Activated naive CD8-positive, alpha-beta T cell treated with anti-CD3 and anti-CD28 coated beads, Interleukin-2, amount 50 U/mL, for 16 hours (primary cell): ENCODE results near the gene CRHR1.

Experiments
- DNase-seq: peaks from one replicate; pipeline ENCODE4 v3.0.0-alpha.2; 2020; ENCODE audit warnings: low read depth, low spot score

The CRHR1 gene

GRCh38 chr17:45758544-45758943 lies 25.6 kb upstream of the CRHR1 start:
- no peak for DNase-seq

DNA sequence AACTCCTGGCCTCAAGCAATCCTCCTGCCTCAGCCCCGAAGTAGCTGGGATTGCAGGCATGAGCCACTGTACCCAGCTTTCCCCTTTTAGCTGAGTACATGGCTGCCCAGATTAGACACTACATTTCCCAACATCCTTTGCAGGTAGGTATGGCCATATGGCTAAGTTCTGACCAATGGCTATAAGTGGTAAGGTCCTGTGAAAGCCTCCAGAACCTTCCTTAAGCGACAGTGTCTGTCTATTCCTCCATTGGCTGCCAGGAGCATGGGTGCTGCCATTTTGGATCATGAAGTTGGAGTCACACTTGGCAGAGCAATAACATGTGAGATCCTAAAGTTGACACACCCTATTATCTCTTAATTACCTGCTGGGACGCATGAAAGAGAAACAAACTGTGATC lies 24.4 kb upstream of the CRHR1 start:
- DNase-seq: no peak

DNA sequence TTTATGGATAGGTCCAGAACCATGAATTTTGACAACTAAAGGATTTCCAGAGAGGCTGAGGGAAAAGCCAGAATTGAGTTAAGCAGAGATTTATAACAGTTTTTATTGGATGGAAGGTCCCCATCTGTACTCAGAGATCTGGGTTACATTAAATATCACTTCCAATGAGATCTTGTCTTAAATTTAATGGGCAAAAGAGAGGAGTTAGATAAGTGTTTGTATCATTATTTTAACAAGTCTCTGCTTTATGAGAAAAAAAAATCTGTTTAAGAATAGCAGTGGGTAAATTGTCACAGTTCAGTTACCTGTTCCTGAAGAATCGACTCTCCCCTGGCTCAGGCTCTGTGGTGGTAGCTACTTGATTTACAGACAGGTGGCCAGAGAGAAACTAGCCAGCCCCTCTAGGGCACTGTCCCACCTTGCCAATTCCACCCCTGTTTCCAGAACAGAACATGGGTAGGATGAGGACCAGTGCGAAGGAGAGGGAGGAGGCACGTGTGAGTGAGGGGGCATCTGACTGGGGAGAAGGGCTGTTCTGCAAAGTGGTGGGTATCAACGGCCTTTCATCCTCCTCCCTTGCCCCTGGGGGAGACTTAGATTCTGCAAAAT lies 22.1 kb upstream of the CRHR1 start:
- DNase-seq: no peak

- no peak for DNase-seq
Measured at GRCh38 chr17:45763182-45763581, 20.9 kb upstream of the CRHR1 start.

GRCh38 chr17:45764479-45764878 lies 19.6 kb upstream of the CRHR1 start:
- DNase-seq: no peak

GRCh38 chr17:45768000-45768399 lies 16.1 kb upstream of the CRHR1 start:
- DNase-seq: no peak

GRCh38 chr17:45770632-45771270 lies 13.4 kb upstream of the CRHR1 start:
- no peak for DNase-seq

GRCh38 chr17:45771271-45771959 lies 12.7 kb upstream of the CRHR1 start:
- no peak for DNase-seq

GRCh38 chr17:45775148-45775547 lies 9.0 kb upstream of the CRHR1 start:
- no peak for DNase-seq

DNA sequence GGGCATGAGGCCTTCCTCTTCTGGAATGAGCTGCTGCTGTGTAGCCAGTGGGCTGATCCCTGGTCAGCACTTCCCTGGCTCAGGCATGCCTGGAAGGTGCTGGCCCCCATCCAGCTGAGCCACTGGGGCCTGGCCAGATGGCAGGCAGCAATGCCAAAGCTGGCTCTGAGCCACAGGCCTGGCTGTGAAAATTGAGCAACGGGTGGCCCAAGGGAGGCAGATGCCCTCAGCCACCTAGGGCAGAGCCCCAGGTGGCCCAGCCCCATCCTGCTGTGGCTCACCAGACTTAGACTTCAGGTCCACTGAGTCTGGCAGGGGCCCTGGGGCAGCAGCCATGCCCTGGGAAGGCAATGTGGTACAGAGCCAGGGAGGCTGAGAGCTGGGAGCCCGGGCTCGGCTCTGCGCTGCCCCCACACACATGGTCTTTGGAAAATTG lies 8.5 kb upstream of the CRHR1 start:
- DNase-seq: no peak

GRCh38 chr17:45776896-45777295 lies 7.2 kb upstream of the CRHR1 start:
- DNase-seq: no peak

DNA sequence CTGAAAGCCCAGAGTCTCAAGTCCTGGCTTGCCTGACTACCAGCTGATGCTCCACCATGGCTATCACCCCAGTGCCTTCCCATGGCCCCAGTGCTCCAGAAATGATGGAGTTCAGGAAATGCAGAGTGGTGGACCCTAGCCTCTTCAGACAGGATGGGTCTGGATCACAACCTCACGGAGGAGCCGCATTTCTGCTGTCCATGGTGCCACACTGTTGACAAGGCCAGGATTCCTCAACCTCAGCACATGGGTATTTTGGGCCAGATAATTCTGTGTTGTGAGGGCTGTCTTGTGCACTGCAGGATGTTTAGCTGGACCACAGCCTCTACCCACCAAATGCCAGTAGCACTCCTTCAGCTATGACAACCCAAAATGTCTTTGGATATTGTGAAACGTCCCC lies 6.7 kb upstream of the CRHR1 start:
- no peak for DNase-seq

- no peak for DNase-seq
Measured at GRCh38 chr17:45780921-45781320, 3.2 kb upstream of the CRHR1 start.

- DNase-seq: no peak
Measured at GRCh38 chr17:45782889-45783592, 1.1 kb upstream of the CRHR1 start.

- DNase-seq: no peak
Measured at GRCh38 chr17:45783593-45784292, 377 bp upstream of the CRHR1 start.

GRCh38 chr17:45784741-45785479 lies 790 bp downstream of the CRHR1 start:
- no peak for DNase-seq

DNA sequence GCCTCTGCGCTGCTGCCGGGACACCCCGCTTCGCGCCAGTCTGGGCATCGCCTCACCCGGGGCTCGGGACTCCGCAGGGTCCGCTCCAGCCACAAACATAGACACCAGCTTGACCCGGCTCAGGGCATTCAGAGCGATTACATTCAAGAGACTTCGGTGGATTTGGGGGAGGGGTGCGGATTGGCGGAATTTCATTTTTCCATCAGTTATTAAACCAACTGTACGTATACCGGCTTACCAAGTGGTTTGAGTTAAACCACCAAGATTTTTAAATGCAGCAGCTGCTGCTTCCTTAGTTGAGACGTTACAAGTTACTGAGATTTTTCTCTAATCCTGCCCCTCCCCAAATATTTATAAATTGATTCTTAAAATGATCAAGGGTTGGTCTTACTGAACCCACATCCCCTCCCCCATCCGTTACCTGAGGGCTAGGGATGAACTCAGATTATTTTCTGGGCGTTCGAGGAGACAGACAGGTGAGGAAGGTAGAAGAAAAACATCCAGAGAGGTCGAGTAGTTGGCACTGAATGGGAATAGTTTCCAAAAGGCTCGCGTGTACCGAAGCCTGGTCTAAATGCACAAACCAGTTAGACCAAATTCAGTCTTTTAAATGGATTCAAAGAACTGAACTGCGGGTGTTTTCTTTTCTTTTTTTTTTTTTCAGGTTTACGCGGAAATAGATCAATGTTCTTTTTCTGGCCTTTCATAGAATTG lies 1.5 kb downstream of the CRHR1 start:
- DNase-seq: no peak

DNA sequence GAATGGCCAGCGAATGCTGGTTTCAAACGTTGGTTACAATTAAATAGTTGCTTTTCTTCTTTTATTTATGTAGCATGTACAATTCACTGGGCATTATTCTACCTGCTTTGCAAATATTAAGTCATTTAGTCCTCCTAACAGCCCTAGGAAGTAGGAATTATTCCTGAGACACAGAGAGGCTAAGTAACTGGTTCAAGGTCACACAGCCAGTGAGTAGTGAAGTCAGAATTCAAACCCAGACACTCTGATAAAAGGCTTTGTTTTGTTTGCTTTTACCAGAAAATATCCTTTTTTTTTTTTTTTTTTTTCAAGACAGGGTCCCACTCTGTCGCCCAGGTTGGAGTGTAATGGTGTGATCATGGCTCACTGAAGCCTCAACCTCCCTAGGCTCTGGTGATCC lies 2.2 kb downstream of the CRHR1 start:
- no peak for DNase-seq

GRCh38 chr17:45787044-45787443 lies 2.9 kb downstream of the CRHR1 start:
- no peak for DNase-seq

DNA sequence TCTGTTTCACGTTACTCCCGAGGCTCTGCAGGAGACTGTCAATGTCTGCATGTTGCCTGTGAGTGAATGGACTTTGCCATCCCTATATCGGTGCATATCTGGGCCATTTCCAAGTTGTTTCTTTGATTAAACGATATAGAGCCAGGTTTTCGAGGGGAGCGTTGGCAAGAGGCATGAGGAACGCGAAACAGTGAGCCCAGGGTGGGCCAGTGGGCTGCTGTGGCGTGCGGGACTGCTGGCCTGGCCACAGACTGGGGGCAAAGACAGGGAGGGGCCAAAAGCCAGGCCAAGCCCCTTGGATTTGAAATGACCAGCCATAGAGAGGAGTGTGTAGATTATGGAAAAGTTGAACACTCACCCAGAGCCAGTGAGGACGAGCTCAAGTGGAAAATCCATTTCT lies 3.5 kb downstream of the CRHR1 start:
- no peak for DNase-seq

- DNase-seq: no peak
Measured at GRCh38 chr17:45788057-45788456, 3.9 kb downstream of the CRHR1 start.
